Stomach (tissue), 4 donors: ENCODE results near the gene APCDD1L.

Source experiments
- POLR2A ChIP-seq, 4 donors: fragments of 450-650 bp; IDR thresholded peaks; one replicate each; pipeline ENCODE4 v1.6.1; 2016; ENCODE audit warnings: antibody characterized with exemption in 4 of 4, control low read depth in 2 of 4, mild to moderate bottlenecking in 1 of 4, moderate library complexity in 1 of 4
- TF ChIP-seq, protein P1 (sequence below), 7 experiments: fragments of 450-650 bp in 4 of 7; fragments of 200-600 bp in 3 of 7; sonication (generic) in 3 of 7; IDR thresholded peaks; one replicate each; pipeline ENCODE4 v1.5.1; 2016 to 2019; ENCODE audit warnings: antibody characterized with exemption in 7 of 7, control low read depth in 2 of 7, mild to moderate bottlenecking in 1 of 7

DNA sequence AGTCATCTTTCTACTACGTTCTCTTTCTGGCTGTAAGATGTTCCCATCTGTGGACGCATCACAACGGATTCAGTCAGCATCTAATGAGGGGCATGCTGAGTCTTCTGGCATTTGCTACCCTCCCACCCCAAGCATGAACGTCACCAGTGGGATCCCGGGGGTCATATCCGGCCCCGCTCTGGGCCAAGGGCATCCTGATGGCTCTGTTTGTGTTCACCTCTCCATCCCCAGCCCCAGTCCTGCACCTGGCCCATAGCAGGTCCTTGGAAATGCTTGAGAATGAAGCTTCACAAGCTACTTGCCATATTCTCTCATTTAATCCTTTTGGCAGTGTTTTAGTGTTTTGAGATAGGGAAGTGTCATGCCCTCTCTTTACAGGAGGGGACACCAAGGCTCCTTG lies 14.9 kb downstream of the APCDD1L start:
- TF ChIP-seq POLR2A (IDR thresholded peaks at IDR 0.05), result no peak
- TF ChIP-seq, protein P1, sequence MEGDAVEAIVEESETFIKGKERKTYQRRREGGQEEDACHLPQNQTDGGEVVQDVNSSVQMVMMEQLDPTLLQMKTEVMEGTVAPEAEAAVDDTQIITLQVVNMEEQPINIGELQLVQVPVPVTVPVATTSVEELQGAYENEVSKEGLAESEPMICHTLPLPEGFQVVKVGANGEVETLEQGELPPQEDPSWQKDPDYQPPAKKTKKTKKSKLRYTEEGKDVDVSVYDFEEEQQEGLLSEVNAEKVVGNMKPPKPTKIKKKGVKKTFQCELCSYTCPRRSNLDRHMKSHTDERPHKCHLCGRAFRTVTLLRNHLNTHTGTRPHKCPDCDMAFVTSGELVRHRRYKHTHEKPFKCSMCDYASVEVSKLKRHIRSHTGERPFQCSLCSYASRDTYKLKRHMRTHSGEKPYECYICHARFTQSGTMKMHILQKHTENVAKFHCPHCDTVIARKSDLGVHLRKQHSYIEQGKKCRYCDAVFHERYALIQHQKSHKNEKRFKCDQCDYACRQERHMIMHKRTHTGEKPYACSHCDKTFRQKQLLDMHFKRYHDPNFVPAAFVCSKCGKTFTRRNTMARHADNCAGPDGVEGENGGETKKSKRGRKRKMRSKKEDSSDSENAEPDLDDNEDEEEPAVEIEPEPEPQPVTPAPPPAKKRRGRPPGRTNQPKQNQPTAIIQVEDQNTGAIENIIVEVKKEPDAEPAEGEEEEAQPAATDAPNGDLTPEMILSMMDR (IDR thresholded peaks at IDR 0.05), result no peak
